ENCODE results near the gene SORBS1. TPM values are rescaled to one million over a fixed set of nuclear protein-coding genes. Genes with fewer than 3 reads are reported as not detected.

Gene SORBS1
- total and polyA plus RNA-seq, 9 of the 15 experiments (the other 6 are each of a cell fraction or from before 2014, with no cell fraction given): 2.0 to 13.3 (median 6.5) TPM

- 0 out of 2 replicates have a peak, but pooled peaks have one; percentile 19 for TF ChIP-seq CHAMP1 (IDR thresholded peaks at IDR 0.05)
- peak; percentile 87 to 88 (median 87) for TF ChIP-seq CTCF (IDR thresholded peaks at IDR 0.05 in 2 of 3, conservative IDR thresholded peaks at IDR 0.05 in 1 of 3; ENCODE audit: insufficient read depth in 2 of 3, low read depth in 1 of 3, low read length in 3 of 3)
- TF ChIP-seq ZNF586 (CRISPR knock-in tag; conservative IDR thresholded peaks at IDR 0.05): no peak
- peak in 1 of 2 experiments; percentile 29; a peak in 1 of 4 replicates for TF ChIP-seq MAZ (CRISPR knock-in tag; conservative IDR thresholded peaks at IDR 0.05 in 1 of 2, IDR thresholded peaks at IDR 0.05 in 1 of 2)
Observed at GRCh38 chr10:95374597-95375209, 186.5 kb downstream of the SORBS1 start (continued).

- H3K4me3 ChIP-seq: no peak overlapping the region
- BruUV-seq (replicated peaks): no TSS peak
- ChIA-PET POLR2A (interaction anchor here (1.9 kb wide), 1 partner anchor 227 kb away, joined by 10 read pairs; no protein-coding TSS in a partner anchor), CTCF (ENCODE audit: low intra/inter-chr PET ratio) (interaction anchor here (5.0 kb wide), 1 partner anchor 227 kb away, joined by 36 read pairs; no protein-coding TSS in a partner anchor)
- intact Hi-C loops (cut with micrococcal nuclease) (loop anchor here (1.0 to 10.0 kb wide), 3 partner anchors 54 to 471 kb away; no protein-coding TSS in a partner anchor), in situ Hi-C loops (cut with MboI) (loop anchor here (5.0 kb wide), 1 partner anchor 229 kb away; no protein-coding TSS in a partner anchor)
- H3K27me3 ChIP-seq (ENCODE audit: control insufficient read depth in 2 of 2, insufficient read depth in 2 of 2, low read length in 2 of 2): no peaks in the 10 kb centered on the region
- H3K9me1 ChIP-seq (ENCODE audit: control insufficient read depth, insufficient read depth, low read length): no peaks in the 10 kb centered on the region
- no peak for DNase-seq (ENCODE audit: extremely low read depth in 1 of 4, low spot score in 3 of 4)
- H3K27ac ChIP-seq (ENCODE audit: extremely low read depth, low read depth, low read length): no peak overlapping the region
- H3K36me3 ChIP-seq (ENCODE audit: control insufficient read depth, insufficient read depth, low read length): no peaks in the 10 kb centered on the region
- H3K4me1 ChIP-seq (replicated peaks in 1 of 2; ENCODE audit: control insufficient read depth in 2 of 2, insufficient read depth in 2 of 2, low read length in 2 of 2): no peaks in the 10 kb centered on the region; a peak in 1 of 5 replicates
- H3K4me2 ChIP-seq (ENCODE audit: insufficient read depth, low read length): no peak overlapping the region
- H3K9me3 ChIP-seq (replicated peaks; ENCODE audit: control insufficient read depth, insufficient read depth, low read depth, low read length): no peaks in the 10 kb centered on the region
- H4K20me1 ChIP-seq (replicated peaks; ENCODE audit: control insufficient read depth, insufficient read depth, low read length): no peaks in the 10 kb centered on the region
- H2AFZ ChIP-seq (ENCODE audit: low read depth, low read length): no peak overlapping the region
- FAIRE-seq: no peak
- ATAC-seq: no peak
- H3K79me2 ChIP-seq (ENCODE audit: control insufficient read depth, insufficient read depth, low read length): no peaks in the 10 kb centered on the region
- H3K9ac ChIP-seq (ENCODE audit: insufficient read depth in 1 of 2, low read depth in 2 of 2, low read length in 2 of 2): no peak overlapping the region
- TF ChIP-seq ZC3H11A (IDR thresholded peaks at IDR 0.05; ENCODE audit: low read depth, low read length) (no peak), MYC (IDR thresholded peaks at IDR 0.05; ENCODE audit: low read depth, low read length) (no peak), MYC (CRISPR knock-in tag; IDR thresholded peaks at IDR 0.05; ENCODE audit: borderline replicate concordance, low read depth) (no peak), EHMT2 (IDR thresholded peaks at IDR 0.05) (no peak), CEBPZ (IDR thresholded peaks at IDR 0.05; ENCODE audit: borderline replicate concordance, low read depth, low read length) (no peak), KLF16 (IDR thresholded peaks at IDR 0.05) (no peak), HMG20B (CRISPR knock-in tag; IDR thresholded peaks at IDR 0.05) (no peak), NCOA1 (IDR thresholded peaks at IDR 0.05; ENCODE audit: low read depth) (no peak)
Observed at GRCh38 chr10:95373660-95374059, 187.5 kb downstream of the SORBS1 start.
